NCI-H2227 (cell line): ENCODE results near the gene MEIOC.

Experiments
- DNase-seq: peaks from one replicate; lab custom pipeline; 2025; ENCODE audit not compliant: unreplicated experiment; lab: John Stamatoyannopoulos, UW

The MEIOC gene

DNA sequence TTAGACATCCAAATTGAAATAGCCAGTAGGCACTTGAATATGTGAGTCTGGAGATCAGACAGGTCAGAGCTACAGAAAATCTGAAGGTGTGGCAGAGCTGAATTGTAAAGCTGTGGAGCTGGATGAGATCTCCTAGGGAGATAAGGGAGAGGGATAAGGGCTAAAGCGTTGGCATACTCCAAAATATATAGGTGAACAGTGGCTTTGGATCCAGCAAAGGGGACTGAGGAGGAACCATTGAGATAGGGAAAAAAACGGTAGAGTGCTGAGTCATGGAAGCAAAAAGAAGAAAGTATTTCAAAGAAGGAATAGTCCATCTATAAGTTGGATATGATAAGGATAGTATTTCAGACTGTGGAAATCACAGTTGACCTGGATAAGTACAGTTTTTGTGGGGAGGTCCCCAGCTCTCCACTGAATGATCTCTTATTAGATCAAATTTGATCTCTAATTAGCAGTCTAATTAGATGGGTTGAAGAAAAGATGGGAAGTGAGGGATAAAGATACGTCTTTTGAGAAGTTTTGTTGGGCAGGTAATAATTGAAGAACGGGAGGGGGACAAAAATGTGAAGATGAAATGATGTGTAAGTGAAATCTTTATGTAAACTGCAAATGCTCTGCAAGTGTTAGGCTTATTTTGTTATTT lies 51.6 kb downstream of the MEIOC start:
- DNase-seq, result no peak

DNA sequence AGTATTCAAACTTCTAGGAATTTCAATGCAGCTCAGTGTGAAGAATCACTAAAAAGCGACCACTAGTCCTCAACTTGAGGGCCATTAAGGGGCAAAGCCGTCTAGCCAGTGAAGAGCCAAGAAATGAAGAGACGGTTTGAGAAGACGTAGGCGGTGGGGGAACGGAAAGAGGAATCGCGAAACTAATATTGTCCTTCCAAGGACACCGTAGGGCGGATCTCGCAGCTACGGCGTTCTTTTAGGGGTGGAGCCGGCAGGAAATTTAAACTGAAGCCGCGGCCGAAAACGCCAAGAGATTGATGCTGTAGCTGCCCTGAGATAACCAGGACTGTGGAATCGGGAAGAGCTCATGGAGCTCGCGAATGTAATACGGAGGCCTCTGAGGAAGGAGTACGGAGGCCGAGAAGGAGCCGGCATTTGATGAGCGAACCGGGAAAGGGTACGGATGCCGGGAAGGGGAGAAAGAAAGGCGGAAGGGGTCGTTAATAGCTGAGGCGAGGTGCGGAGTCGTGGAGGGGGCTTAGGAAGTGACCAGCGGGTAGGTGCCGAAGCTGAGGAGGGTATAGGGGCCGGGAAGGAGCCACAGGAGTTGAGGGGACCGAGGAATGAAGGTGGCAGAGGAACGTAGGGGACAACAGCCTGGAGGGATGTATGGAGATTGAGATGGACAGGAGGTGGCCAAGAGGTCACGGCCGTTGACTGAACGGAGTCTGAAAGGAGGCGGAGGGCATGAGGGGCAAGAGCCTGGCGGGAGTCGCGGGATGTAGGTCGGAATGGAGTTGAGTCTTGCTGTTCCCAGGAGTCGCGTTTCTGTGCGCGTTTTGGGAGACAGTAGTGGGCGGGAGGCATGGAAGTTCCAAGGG lies 52.4 kb downstream of the MEIOC start, which contains the start of gene DBF4B:
TSS of gene DBF4B (plus strand) at position 265 of the 863 bp plus-strand sequence. CDS start at position 421, 156 bp downstream.
- peak; percentile 94 for DNase-seq

DNA sequence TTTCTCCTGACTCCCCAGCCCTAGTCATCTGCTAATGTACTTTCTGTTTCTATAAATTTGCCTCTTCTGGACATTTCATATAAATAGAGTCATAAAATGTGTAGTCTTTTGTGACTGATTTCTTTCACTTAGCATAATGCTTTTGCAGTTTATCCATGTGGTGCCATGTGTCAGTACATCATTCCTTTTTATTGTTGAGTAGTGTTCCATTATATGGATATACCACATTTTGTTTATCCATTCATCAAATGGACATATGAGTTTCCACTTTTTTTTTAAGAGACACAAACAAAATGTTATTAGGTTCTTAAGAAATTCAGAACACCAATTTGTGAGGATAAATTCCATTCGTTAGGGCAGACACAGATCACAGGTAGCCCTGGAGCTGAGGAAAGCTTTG lies 63.2 kb downstream of the MEIOC start:
- DNase-seq, result no peak

- no peak for DNase-seq
Measured at GRCh38 chr17:44722254-44722653, 66.0 kb downstream of the MEIOC start.
